Neuronal stem cell (in vitro differentiated cells): ENCODE data around the gene LSAMP.

Source experiments
- DNase-seq: peaks from one replicate; pipeline ENCODE4 v3.0.0-alpha.2; 2013; ENCODE audit warnings: low spot score
- H2AFZ ChIP-seq: one replicate; pipeline ENCODE4 v1.6.1; 2013; ENCODE audit warnings: mild to moderate bottlenecking, low read length, inconsistent platforms
- H2AK5ac ChIP-seq: 2 replicates; pipeline ENCODE4 v1.6.1; 2013; ENCODE audit warnings: low read depth, mild to moderate bottlenecking, inconsistent platforms, low read length, moderate library complexity, mixed read lengths
- H2BK120ac ChIP-seq: 2 replicates; pipeline ENCODE4 v1.6.1; 2013; ENCODE audit warnings: low read depth, mild to moderate bottlenecking, inconsistent platforms, low read length, moderate library complexity, mixed read lengths
- H2BK12ac ChIP-seq: one replicate; pipeline ENCODE4 v1.6.1; 2013; ENCODE audit warnings: low read length, inconsistent platforms
- H2BK15ac ChIP-seq: 2 replicates; pipeline ENCODE4 v1.6.1; 2013; ENCODE audit warnings: mild to moderate bottlenecking, low read length, inconsistent platforms, mixed read lengths
- H2BK5ac ChIP-seq: one replicate; pipeline ENCODE4 v1.6.1; 2013; ENCODE audit warnings: inconsistent platforms, mild to moderate bottlenecking, low read length, moderate library complexity
- H3K14ac ChIP-seq: one replicate; pipeline ENCODE4 v1.6.1; 2013; ENCODE audit warnings: low read length, inconsistent platforms
- H3K18ac ChIP-seq: 2 replicates; pipeline ENCODE4 v1.6.1; 2013; ENCODE audit warnings: low read length, inconsistent platforms
- H3K23ac ChIP-seq: 2 replicates; pipeline ENCODE4 v1.6.1; 2013; ENCODE audit warnings: low read depth, mild to moderate bottlenecking, mixed read lengths, low read length, inconsistent platforms; ENCODE audit not compliant: poor library complexity
- H3K27ac ChIP-seq: replicated peaks from 3 replicates; pipeline ENCODE4 v1.5.1; 2013; ENCODE audit warnings: low read length, inconsistent platforms
- H3K27me3 ChIP-seq, 3 experiments: 2 replicates each; pipeline ENCODE4 v1.6.1; 2013; ENCODE audit warnings: low read length in 3 of 3, mild to moderate bottlenecking in 2 of 3, inconsistent platforms in 1 of 3, low read depth in 1 of 3, mixed read lengths in 1 of 3, moderate library complexity in 1 of 3; ENCODE audit not compliant: control insufficient read depth in 3 of 3, insufficient read depth in 3 of 3
- H3K36me3 ChIP-seq, 2 donors: replicated peaks in 1 of 2; 2 replicates each; pipeline ENCODE4 v1.6.1; 2013; ENCODE audit warnings: low read length in 2 of 2; ENCODE audit not compliant: control insufficient read depth in 2 of 2, insufficient read depth in 2 of 2
- H3K4ac ChIP-seq: 2 replicates; pipeline ENCODE4 v1.6.1; 2013; ENCODE audit warnings: inconsistent platforms, mild to moderate bottlenecking, low read length, moderate library complexity
- H3K4me1 ChIP-seq, 2 donors: 1 replicate in 1 of 2; 2 replicates in 1 of 2; pipeline ENCODE4 v1.6.1; 2013; ENCODE audit warnings: low read length in 2 of 2, low read depth in 1 of 2; ENCODE audit not compliant: control insufficient read depth in 2 of 2, insufficient read depth in 1 of 2
- H3K4me2 ChIP-seq: one replicate; pipeline ENCODE4 v1.6.1; 2013; ENCODE audit warnings: mild to moderate bottlenecking, low read length, inconsistent platforms; ENCODE audit not compliant: insufficient read depth, poor library complexity, severe bottlenecking
- H3K4me3 ChIP-seq, 2 donors: 2 replicates each; pipeline ENCODE4 v1.5.1; 2013; ENCODE audit warnings: low read length in 2 of 2, mild to moderate bottlenecking in 2 of 2, inconsistent platforms in 1 of 2, moderate library complexity in 1 of 2
- H3K79me1 ChIP-seq: one replicate; pipeline ENCODE4 v1.6.1; 2013; ENCODE audit warnings: low read depth, mild to moderate bottlenecking, inconsistent platforms, low read length, moderate library complexity
- H3K9ac ChIP-seq: one replicate; pipeline ENCODE4 v1.6.1; 2013; ENCODE audit warnings: mild to moderate bottlenecking, low read depth, low read length, inconsistent platforms; ENCODE audit not compliant: poor library complexity
- H3K9me3 ChIP-seq, 2 donors: replicated peaks in 1 of 2; 2 replicates each; pipeline versions ENCODE3 to v1.6.1; 2013; ENCODE audit warnings: low read length in 2 of 2, mild to moderate bottlenecking in 2 of 2, inconsistent platforms in 1 of 2, low read depth in 1 of 2, mixed read lengths in 1 of 2, moderate library complexity in 1 of 2; ENCODE audit not compliant: control insufficient read depth in 2 of 2, insufficient read depth in 1 of 2
- H4K8ac ChIP-seq: one replicate; pipeline ENCODE4 v1.6.1; 2013; ENCODE audit warnings: low read depth, mild to moderate bottlenecking, inconsistent platforms, low read length, moderate library complexity
- H4K91ac ChIP-seq: one replicate; pipeline ENCODE4 v1.6.1; 2013; ENCODE audit warnings: low read length, low read depth, mild to moderate bottlenecking, inconsistent platforms; ENCODE audit not compliant: poor library complexity
- WGBS, 2 donors: extraction: QIAGEN DNeasy Blood & Tissue Kit; methylation state at CpG; one replicate each; pipeline ENCODE4 v1.1.7; 2013; ENCODE audit warnings: missing lambda C conversion rate in 2 of 2, mixed read lengths in 1 of 2; ENCODE audit not compliant: insufficient read length in 2 of 2, insufficient replicate concordance in 1 of 2; ENCODE audit errors: extremely low coverage in 2 of 2; 5-methylcytosine and 5-hydroxymethylcytosine counted together

Gene LSAMP

GRCh38 chr3:115968871-115969270, 476.4 kb downstream of the LSAMP start:
- no peaks in the 10 kb centered on the region for H3K36me3 ChIP-seq
- H4K91ac ChIP-seq, result no peak overlapping the region
- no CpG with 5 or more reads among the region's 4 CpGs for WGBS, 2 donors
- H4K8ac ChIP-seq, result no peak overlapping the region
- no peaks in the 10 kb centered on the region for H3K4me1 ChIP-seq
- no peak overlapping the region for H3K23ac ChIP-seq
- no peak for DNase-seq
- no peak overlapping the region for H2BK12ac ChIP-seq
- H2BK15ac ChIP-seq, result no peak overlapping the region
- H3K4me3 ChIP-seq, result no peak overlapping the region
- no peaks in the 10 kb centered on the region for H3K79me1 ChIP-seq
- no peak overlapping the region for H3K14ac ChIP-seq
- no peak overlapping the region for H3K18ac ChIP-seq
- no peaks in the 10 kb centered on the region for H3K27me3 ChIP-seq
- no peak overlapping the region for H2BK120ac ChIP-seq
- H3K4me2 ChIP-seq, result no peak overlapping the region
- H2BK5ac ChIP-seq, result no peak overlapping the region
- H3K27ac ChIP-seq, result no peak overlapping the region
- no peak overlapping the region for H3K9ac ChIP-seq
- H2AFZ ChIP-seq, result no peak overlapping the region
- no peak overlapping the region for H3K4ac ChIP-seq
- H3K9me3 ChIP-seq, result no peaks in the 10 kb centered on the region
- no peak overlapping the region for H2AK5ac ChIP-seq

- H3K18ac ChIP-seq, result no peak overlapping the region
- no CpG with 5 or more reads among the region's 4 CpGs for WGBS, 2 donors
- H3K9me3 ChIP-seq, result no peaks in the 10 kb centered on the region
- H3K79me1 ChIP-seq, result no peaks in the 10 kb centered on the region
- no peak overlapping the region for H3K4me3 ChIP-seq
- no peak overlapping the region for H4K8ac ChIP-seq
- H3K27me3 ChIP-seq, result no peaks in the 10 kb centered on the region
- H2AFZ ChIP-seq, result no peak overlapping the region
- H3K23ac ChIP-seq, result no peak overlapping the region
- DNase-seq, result no peak
- H2BK120ac ChIP-seq, result no peak overlapping the region
- no peak overlapping the region for H3K9ac ChIP-seq
- no peak overlapping the region for H3K4ac ChIP-seq
- no peak overlapping the region for H2BK12ac ChIP-seq
- no peak overlapping the region for H4K91ac ChIP-seq
- no peak overlapping the region for H2BK5ac ChIP-seq
- no peak overlapping the region for H2AK5ac ChIP-seq
- no peaks in the 10 kb centered on the region for H3K4me1 ChIP-seq
- H2BK15ac ChIP-seq, result no peak overlapping the region
- no peak overlapping the region for H3K27ac ChIP-seq
- no peak overlapping the region for H3K14ac ChIP-seq
- H3K4me2 ChIP-seq, result no peak overlapping the region
- H3K36me3 ChIP-seq, result no peaks in the 10 kb centered on the region
These were observed 483.9 kb downstream of the LSAMP start for GRCh38 chr3:115961380-115961779.

GRCh38 chr3:115960799-115961198, 484.5 kb downstream of the LSAMP start:
- Histone ChIP-seq H3K79me1 (no peaks in the 10 kb centered on the region), H2BK12ac (no peak overlapping the region), H2BK15ac (no peak overlapping the region), H3K4me2 (no peak overlapping the region), H2AK5ac (no peak overlapping the region), H3K4ac (no peak overlapping the region), H3K27ac (no peak overlapping the region), H4K8ac (no peak overlapping the region), H3K4me3 (no peak overlapping the region), H3K9ac (no peak overlapping the region), H3K23ac (no peak overlapping the region), H2BK120ac (no peak overlapping the region), H4K91ac (no peak overlapping the region), H3K27me3 (no peaks in the 10 kb centered on the region), H3K4me1 (no peaks in the 10 kb centered on the region), H2AFZ (no peak overlapping the region), H3K36me3 (no peaks in the 10 kb centered on the region), H2BK5ac (no peak overlapping the region), H3K18ac (no peak overlapping the region), H3K14ac (no peak overlapping the region), H3K9me3 (no peaks in the 10 kb centered on the region)
- DNase-seq, result no peak
- WGBS, 2 donors, result no CpG with 5 or more reads among the region's 5 CpGs

- DNase-seq, result no peak
- no peaks in the 10 kb centered on the region for H3K79me1 ChIP-seq
- H2BK5ac ChIP-seq, result no peak overlapping the region
- H3K9ac ChIP-seq, result no peak overlapping the region
- WGBS, 2 donors, result no CpG with 5 or more reads among the region's 5 CpGs
- no peaks in the 10 kb centered on the region for H3K36me3 ChIP-seq
- H2AFZ ChIP-seq, result no peak overlapping the region
- H3K23ac ChIP-seq, result no peak overlapping the region
- no peak overlapping the region for H3K14ac ChIP-seq
- no peak overlapping the region for H3K27ac ChIP-seq
- no peak overlapping the region for H4K8ac ChIP-seq
- no peak overlapping the region for H3K18ac ChIP-seq
- no peak overlapping the region for H3K4me2 ChIP-seq
- no peaks in the 10 kb centered on the region for H3K9me3 ChIP-seq
- no peak overlapping the region for H2BK12ac ChIP-seq
- H3K4me1 ChIP-seq, result no peaks in the 10 kb centered on the region
- no peak overlapping the region for H3K4ac ChIP-seq
- no peak overlapping the region for H2AK5ac ChIP-seq
- no peaks in the 10 kb centered on the region for H3K27me3 ChIP-seq
- H2BK15ac ChIP-seq, result no peak overlapping the region
- no peak overlapping the region for H2BK120ac ChIP-seq
- H4K91ac ChIP-seq, result no peak overlapping the region
- H3K4me3 ChIP-seq, result no peak overlapping the region
These were observed 486.8 kb downstream of the LSAMP start for GRCh38 chr3:115958526-115958925.
